Dermis lymphatic vessel endothelial cell (primary cell): ENCODE data around the gene PKN1. TPM values are rescaled to one million over a fixed set of nuclear protein-coding genes. Genes with fewer than 3 reads are reported as not detected.

Source experiments
- total RNA-seq: library from RNA; depleted of rRNA; stranded (reverse); fragments of >200 nt; gene quantifications from 2 replicates; pipeline ENCODE4 v1.2.1, GENCODE V29; 2014

PKN1 gene
- 238 and 246 TPM in 2 replicates for total RNA-seq

GRCh38 chr19:14432791-14433553 lies at the start of gene PKN1:
Gene PKN1 (plus strand): TSS chr19:14433306. CDS start chr19:14433522, 216 bp downstream.

GRCh38 chr19:14419106-14419813 lies 13.8 kb upstream of the PKN1 start, which contains the start of gene DDX39A:
Gene DDX39A (minus strand): TSS chr19:14419341. CDS start chr19:14413220, 6,121 bp downstream.

GRCh38 chr19:14475251-14476073 lies 42.4 kb downstream of the PKN1 start, which contains the start of gene PTGER1:
Gene PTGER1 (minus strand): TSS chr19:14475354. CDS start chr19:14474320, 1,034 bp downstream.

GRCh38 chr19:14496029-14496833 lies 63.1 kb downstream of the PKN1 start, which contains the start of gene GIPC1:
Gene GIPC1 (minus strand): TSS chr19:14496127. CDS start chr19:14482976, 13,151 bp downstream.

GRCh38 chr19:14517840-14518505 lies 84.9 kb downstream of the PKN1 start, which contains the start of gene DNAJB1:
Gene DNAJB1 (minus strand): TSS chr19:14518397. CDS start chr19:14518349, 48 bp downstream.

Other genes with a start within 250 kb of the PKN1 start
- gene ADGRL1, start 227.1 kb upstream of the PKN1 start, total RNA-seq = 5.4 and 7.9 TPM in 2 replicates
- 5.8 and 6.0 TPM in 2 replicates for gene ADGRE5, start 51.9 kb upstream of the PKN1 start, total RNA-seq
- gene DDX39A, start 14.0 kb upstream of the PKN1 start, total RNA-seq = 62.0 and 63.0 TPM in 2 replicates
- 0.17 and 0.33 TPM in 2 replicates for gene PTGER1, start 42.0 kb downstream of the PKN1 start, total RNA-seq
- gene GIPC1, start 62.8 kb downstream of the PKN1 start, total RNA-seq = 95.7 and 122 TPM in 2 replicates
- gene DNAJB1, start 85.1 kb downstream of the PKN1 start, total RNA-seq = 27.3 and 33.6 TPM in 2 replicates
- gene TECR, start 96.3 kb downstream of the PKN1 start, total RNA-seq = 19.5 and 22.4 TPM in 2 replicates
- 229 and 298 TPM in 2 replicates for gene NDUFB7, start 138.8 kb downstream of the PKN1 start, total RNA-seq
- gene CLEC17A, start 149.8 kb downstream of the PKN1 start, total RNA-seq = not detected in 2 replicates
- gene ADGRE3, start 241.5 kb downstream of the PKN1 start, total RNA-seq = not detected in 2 replicates